Stimulated activated CD4-positive, alpha-beta T cell treated with anti-CD3 and anti-CD28 coated beads, Interleukin-12 subunit alpha, Interleukin-12 subunit beta, amount 100 ng/mL, for 4 hours (primary cell): ENCODE measurements around the gene GAD1.

Source experiments
- DNase-seq: peaks from one replicate; pipeline ENCODE4 v3.0.0-alpha.2; 2020

The GAD1 gene

GRCh38 chr2:170818036-170818751 is 1.5 kb downstream of the GAD1 start:
- no peak for DNase-seq

GRCh38 chr2:170818752-170819470 is 2.2 kb downstream of the GAD1 start:
- no peak for DNase-seq

DNA sequence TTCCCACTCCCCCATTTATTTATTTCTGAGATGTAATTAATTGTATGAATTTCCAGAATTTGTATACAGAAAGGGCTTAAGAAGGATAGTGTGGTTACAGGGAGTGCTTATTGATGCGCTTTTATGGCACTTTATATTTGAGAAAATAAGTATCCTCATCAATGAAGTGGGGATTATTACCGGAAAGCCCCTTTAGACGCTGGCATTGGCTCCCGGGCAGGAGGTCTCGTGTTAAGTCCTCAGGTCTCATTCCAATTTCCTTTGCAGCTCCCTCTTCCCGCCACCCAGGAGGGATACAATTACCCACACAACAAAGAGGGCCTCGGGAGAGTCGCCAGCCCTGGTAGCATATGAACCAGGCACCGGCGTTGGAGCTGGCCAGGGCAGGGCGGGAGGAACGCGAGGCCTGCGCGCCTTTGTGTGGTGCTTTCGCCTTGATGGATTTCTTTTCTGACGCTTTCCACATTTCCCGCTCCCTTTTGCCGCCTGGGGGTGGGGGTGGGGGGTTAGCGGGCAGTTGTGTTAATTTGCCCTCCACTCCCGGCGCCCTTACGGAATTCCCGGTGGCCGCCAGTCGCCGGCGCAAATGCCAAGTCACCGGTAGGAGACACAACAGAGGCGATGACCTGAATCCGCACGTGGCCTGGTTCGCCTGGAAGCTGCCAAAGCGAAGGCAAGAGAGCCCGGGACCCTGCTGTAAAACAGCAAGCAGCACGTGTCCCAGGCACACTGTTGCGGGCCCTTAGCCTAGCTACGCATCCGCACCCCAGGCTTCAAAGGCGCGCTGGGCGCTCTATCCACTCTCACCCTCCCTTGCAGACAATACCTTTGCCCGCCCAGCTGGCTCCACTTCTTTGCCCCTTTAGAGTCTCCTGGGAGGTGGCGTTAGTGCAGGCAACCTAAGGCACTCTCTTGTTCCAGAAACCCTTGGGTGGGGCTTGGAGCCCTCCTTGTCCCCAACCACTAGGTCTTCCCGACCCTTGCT is 3.3 kb downstream of the GAD1 start:
- peak; percentile 8 for DNase-seq

- DNase-seq, result no peak
Measured at GRCh38 chr2:170820757-170821530, 4.3 kb downstream of the GAD1 start.

DNA sequence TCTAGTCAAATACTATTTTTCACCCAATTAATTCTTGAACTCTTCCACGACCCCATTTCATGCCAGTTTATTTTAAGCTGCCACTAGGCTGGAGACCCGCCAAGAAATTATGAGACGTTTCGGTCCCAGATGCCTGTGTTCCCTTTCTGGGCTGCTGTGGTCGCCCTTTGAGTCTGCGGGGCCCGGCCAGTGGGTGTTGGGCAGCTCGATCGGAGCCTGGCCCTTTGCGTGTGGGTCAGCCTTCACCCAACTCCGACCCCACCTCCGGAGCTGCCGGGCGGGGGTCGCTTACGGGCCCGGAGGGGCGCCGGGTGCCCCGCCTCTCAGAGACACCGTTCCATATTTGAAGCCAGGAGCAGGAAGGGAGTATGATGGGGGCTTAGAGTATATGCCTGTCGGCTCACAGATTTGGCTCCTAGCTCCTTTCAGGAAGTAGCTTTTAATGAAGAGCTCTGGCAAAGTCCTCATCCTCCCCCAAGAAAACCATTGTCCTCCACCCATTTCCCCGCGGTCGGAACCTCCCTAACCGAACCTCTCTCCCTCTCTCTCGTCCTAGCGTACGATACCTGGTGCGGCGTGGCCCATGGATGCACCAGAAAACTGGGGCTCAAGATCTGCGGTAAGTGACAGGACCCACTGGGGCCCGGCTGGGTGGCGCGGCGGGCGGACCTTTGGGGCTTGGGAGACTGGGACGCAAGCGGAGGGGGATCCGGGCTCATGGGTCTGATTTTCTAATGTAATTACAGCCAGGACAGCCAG is 5.0 kb downstream of the GAD1 start:
- no peak for DNase-seq

GRCh38 chr2:170822290-170823087 is 5.8 kb downstream of the GAD1 start:
- DNase-seq, result peak; percentile 49

GRCh38 chr2:170823088-170823897 is 6.6 kb downstream of the GAD1 start:
- DNase-seq, result peak; percentile 26

DNA sequence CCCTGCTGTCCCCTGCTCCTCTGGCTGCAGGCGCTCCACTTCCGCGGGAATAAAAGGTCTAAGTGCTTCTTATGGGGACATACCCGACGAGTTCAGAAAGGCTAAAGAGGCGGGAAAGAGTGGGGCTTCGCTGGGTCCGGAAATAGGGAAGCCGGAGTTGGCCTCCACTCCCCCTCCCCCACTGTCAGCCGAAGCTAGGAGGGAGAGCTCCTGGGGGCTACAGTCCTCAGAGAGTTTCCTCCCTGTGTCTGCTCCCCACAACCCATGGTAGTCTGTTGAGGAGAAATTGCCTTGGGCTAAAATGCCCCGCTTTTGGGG is 7.2 kb downstream of the GAD1 start:
- no peak for DNase-seq

GRCh38 chr2:170824526-170825015 is 7.9 kb downstream of the GAD1 start:
- DNase-seq, result no peak

GRCh38 chr2:170827841-170828532 is 11.3 kb downstream of the GAD1 start:
- no peak for DNase-seq

- DNase-seq, result no peak
Measured at GRCh38 chr2:170828533-170828916, 11.8 kb downstream of the GAD1 start.

GRCh38 chr2:170829036-170829435 is 12.3 kb downstream of the GAD1 start:
- DNase-seq, result no peak

GRCh38 chr2:170830166-170830565 is 13.5 kb downstream of the GAD1 start:
- DNase-seq, result no peak

DNA sequence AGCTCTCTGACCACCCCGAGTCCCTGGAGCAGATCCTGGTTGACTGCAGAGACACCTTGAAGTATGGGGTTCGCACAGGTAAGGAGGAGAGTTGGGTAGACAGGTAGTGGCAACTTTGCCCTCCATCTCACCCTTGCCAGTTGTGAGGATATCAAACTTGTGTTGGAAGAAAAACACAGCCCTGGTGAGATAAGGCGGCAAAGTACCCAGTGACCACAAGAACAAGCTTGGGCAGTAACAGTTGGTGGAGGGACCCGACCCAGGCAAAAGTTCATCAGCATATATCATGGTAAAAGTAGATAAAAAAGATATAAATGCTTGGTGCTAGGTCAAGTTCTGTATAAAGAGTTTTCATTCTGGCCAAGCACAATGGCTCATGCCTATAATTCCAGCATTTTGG is 14.4 kb downstream of the GAD1 start:
- DNase-seq, result no peak

DNA sequence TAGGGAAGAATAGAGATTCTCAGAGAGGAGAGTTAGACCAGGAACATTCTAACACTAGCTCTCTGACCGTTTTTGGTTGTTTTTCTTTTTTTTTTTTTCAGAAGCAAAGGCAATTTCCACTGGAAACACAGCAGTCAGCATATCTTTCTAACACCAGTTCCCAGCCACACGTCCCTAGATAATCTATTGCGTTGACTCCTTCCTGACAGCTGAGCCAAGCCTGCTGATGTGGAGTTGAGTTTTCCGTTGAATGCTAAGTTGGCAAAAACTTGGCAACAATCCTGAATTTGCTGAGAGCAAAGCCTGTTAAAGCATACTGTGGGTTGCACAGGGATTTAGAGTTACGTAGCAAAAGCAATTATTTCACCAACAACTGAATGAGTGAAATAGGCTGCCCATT is 19.3 kb downstream of the GAD1 start:
- no peak for DNase-seq

- DNase-seq, result no peak
Measured at GRCh38 chr2:170840717-170841210, 24.1 kb downstream of the GAD1 start.

- no peak for DNase-seq
Measured at GRCh38 chr2:170842785-170843184, 26.1 kb downstream of the GAD1 start.

DNA sequence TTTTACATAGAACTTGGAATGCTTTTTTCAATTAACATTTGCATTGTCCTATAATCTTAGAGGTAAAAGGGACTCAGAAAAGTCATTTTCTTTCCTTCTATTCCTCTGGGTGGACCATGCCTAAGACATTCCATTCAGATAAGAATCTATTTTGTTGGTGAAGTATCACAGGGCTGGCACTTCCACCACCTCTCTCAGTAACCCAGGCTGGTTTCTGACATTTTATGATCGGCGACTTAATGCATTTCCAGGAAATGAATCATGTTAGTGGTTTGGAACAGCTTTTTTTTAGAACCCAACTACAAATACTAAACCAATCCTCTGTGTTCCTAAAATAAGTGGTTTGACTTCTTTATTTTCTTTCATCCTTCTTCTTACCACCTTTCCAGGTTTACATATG is 27.0 kb downstream of the GAD1 start:
- no peak for DNase-seq

- DNase-seq, result no peak
Measured at GRCh38 chr2:170845343-170845742, 28.7 kb downstream of the GAD1 start.
